WTC11 (cell line): Measurements from ENCODE around the gene ECT2. TPM values are rescaled to one million over a fixed set of nuclear protein-coding genes. Genes with fewer than 3 reads are reported as not detected.

Experiments
- ATAC-seq: fragments of 200-7000 bp; cut with Tn5 transposase; 2 replicates; pipeline ENCODE4 v1.10.0; 2021; ENCODE audit warnings: mild to moderate bottlenecking, moderate library complexity
- CTCF ChIA-PET: fragments of 300-600 bp; sonication (Branson Sonifier 250); formaldehyde crosslinking; loops from one replicate; lab custom pipeline; 2021; ENCODE audit warnings: antibody characterized with exemption; lab: Charles Lee
- POLR2A ChIA-PET: fragments of 350-600 bp; sonication (Branson Sonifier 250); formaldehyde crosslinking; loops from one replicate; lab custom pipeline; 2021; ENCODE audit warnings: antibody characterized with exemption; lab: Charles Lee
- DNase-seq: peaks from one replicate; pipeline ENCODE4 v3.0.0; 2021; ENCODE audit warnings: low spot score
- H3K27ac Mint-ChIP-seq: 2 replicates; pipeline ENCODE4 v1.8.0; 2021; ENCODE audit warnings: mixed read lengths
- H3K27me3 Mint-ChIP-seq: 2 replicates; pipeline ENCODE4 v1.8.0; 2021; ENCODE audit warnings: low read depth, mild to moderate bottlenecking, moderate library complexity, mixed read lengths
- H3K36me3 Mint-ChIP-seq: 2 replicates; pipeline ENCODE4 v1.8.0; 2021; ENCODE audit warnings: mixed read lengths
- H3K4me1 Mint-ChIP-seq: 2 replicates; pipeline ENCODE4 v1.8.0; 2022; ENCODE audit warnings: mixed read lengths
- H3K4me3 Mint-ChIP-seq: 2 replicates; pipeline ENCODE4 v1.8.0; 2021; ENCODE audit warnings: mild to moderate bottlenecking, moderate library complexity, mixed read lengths
- H3K9me3 Mint-ChIP-seq: 2 replicates; pipeline ENCODE4 v1.8.0; 2021; ENCODE audit warnings: mixed read lengths
- ATF3 ChIP-seq: sonication (generic); formaldehyde crosslinking; conservative IDR thresholded peaks from 2 replicates; pipeline ENCODE4 v1.8.1; 2022; ENCODE audit warnings: mild to moderate bottlenecking, missing genetic modification reagents
- CBFB ChIP-seq: sonication (generic); formaldehyde crosslinking; IDR thresholded peaks from 2 replicates; pipeline ENCODE4 v1.8.1; 2022; ENCODE audit warnings: mild to moderate bottlenecking, low read depth, missing genetic modification reagents
- ETV6 ChIP-seq: sonication (generic); formaldehyde crosslinking; IDR thresholded peaks from 2 replicates; pipeline ENCODE4 v1.8.1; 2022; ENCODE audit warnings: mild to moderate bottlenecking, missing genetic modification reagents
- FOXJ3 ChIP-seq: sonication (generic); formaldehyde crosslinking; IDR thresholded peaks from 2 replicates; pipeline ENCODE4 v1.9.0; 2021; ENCODE audit warnings: missing genetic modification reagents, mild to moderate bottlenecking, borderline replicate concordance
- IRF1 ChIP-seq: sonication (generic); formaldehyde crosslinking; IDR thresholded peaks from 2 replicates; pipeline ENCODE4 v1.8.0; 2023; ENCODE audit warnings: missing genetic modification reagents
- KAT7 ChIP-seq: sonication (generic); formaldehyde crosslinking; IDR thresholded peaks from 2 replicates; pipeline ENCODE4 v1.8.1; 2023; ENCODE audit warnings: missing genetic modification reagents, mild to moderate bottlenecking, borderline replicate concordance
- MAX ChIP-seq: sonication (generic); formaldehyde crosslinking; IDR thresholded peaks from 2 replicates; pipeline ENCODE4 v1.8.0; 2022; ENCODE audit warnings: mild to moderate bottlenecking, missing genetic modification reagents
- NFE2L1 ChIP-seq: sonication (generic); formaldehyde crosslinking; IDR thresholded peaks from 2 replicates; pipeline ENCODE4 v1.8.1; 2023; ENCODE audit warnings: missing genetic modification reagents
- PRDM15 ChIP-seq: sonication (generic); formaldehyde crosslinking; IDR thresholded peaks from 2 replicates; pipeline ENCODE4 v1.8.0; 2022; ENCODE audit warnings: missing genetic modification reagents
- PRRX2 ChIP-seq: fragments of 250-450 bp; sonication (Bioruptor Pico); IDR thresholded peaks from 2 replicates; pipeline ENCODE4 v1.8.0; 2021; ENCODE audit warnings: mild to moderate bottlenecking
- SMAD3 ChIP-seq: sonication (generic); formaldehyde crosslinking; IDR thresholded peaks from 2 replicates; pipeline ENCODE4 v1.8.0; 2022; ENCODE audit warnings: missing genetic modification reagents, mild to moderate bottlenecking, borderline replicate concordance
- SMAD4 ChIP-seq: sonication (generic); formaldehyde crosslinking; IDR thresholded peaks from 2 replicates; pipeline ENCODE4 v1.8.0; 2022; ENCODE audit warnings: mild to moderate bottlenecking, missing genetic modification reagents
- SOX15 ChIP-seq: fragments of 250-450 bp; sonication (Bioruptor Pico); IDR thresholded peaks from 2 replicates; pipeline ENCODE4 v1.9.0; 2021; ENCODE audit warnings: mild to moderate bottlenecking
- SP1 ChIP-seq: sonication (generic); formaldehyde crosslinking; conservative IDR thresholded peaks from 2 replicates; pipeline ENCODE4 v1.8.1; 2022; ENCODE audit warnings: missing genetic modification reagents
- TEAD1 ChIP-seq: sonication (generic); formaldehyde crosslinking; IDR thresholded peaks from 2 replicates; pipeline ENCODE4 v1.8.0; 2022; ENCODE audit warnings: mild to moderate bottlenecking, missing genetic modification reagents
- ZMAT4 ChIP-seq: fragments of 250-450 bp; sonication (Bioruptor Pico); IDR thresholded peaks from 2 replicates; pipeline ENCODE4 v1.9.0; 2021; ENCODE audit warnings: mild to moderate bottlenecking
- ZNF232 ChIP-seq: sonication (generic); formaldehyde crosslinking; IDR thresholded peaks from 2 replicates; pipeline ENCODE4 v1.8.0; 2022; ENCODE audit warnings: mild to moderate bottlenecking, missing genetic modification reagents
- ZNF263 ChIP-seq: sonication (generic); formaldehyde crosslinking; IDR thresholded peaks from 2 replicates; pipeline ENCODE4 v1.8.1; 2022; ENCODE audit warnings: low read depth, mild to moderate bottlenecking, moderate library complexity, missing genetic modification reagents
- ZNF317 ChIP-seq: sonication (generic); formaldehyde crosslinking; IDR thresholded peaks from 2 replicates; pipeline ENCODE4 v1.8.1; 2023; ENCODE audit warnings: low read depth, mild to moderate bottlenecking, moderate library complexity, missing genetic modification reagents, borderline replicate concordance
- total RNA-seq: library from RNA; stranded (reverse); gene quantifications from 3 replicates; pipeline ENCODE4 v1.2.3, GENCODE V29; 2021
- TF ChIP-seq, protein P1 (sequence below): sonication (generic); formaldehyde crosslinking; IDR thresholded peaks from 2 replicates; pipeline ENCODE4 v1.8.0; 2022; ENCODE audit warnings: mild to moderate bottlenecking, missing genetic modification reagents
- TF ChIP-seq, protein P2 (sequence below): fragments of 250-450 bp; sonication (Bioruptor Pico); IDR thresholded peaks from 2 replicates; pipeline ENCODE4 v1.9.0; 2021; ENCODE audit warnings: moderate library complexity, mild to moderate bottlenecking, inconsistent platforms, borderline replicate concordance
- TF ChIP-seq, protein P3 (sequence below): sonication (generic); formaldehyde crosslinking; IDR thresholded peaks from 2 replicates; pipeline ENCODE4 v1.8.1; 2023; ENCODE audit warnings: mild to moderate bottlenecking, missing genetic modification reagents, moderate library complexity
- TF ChIP-seq, protein P4 (sequence below): sonication (generic); formaldehyde crosslinking; IDR thresholded peaks from 2 replicates; pipeline ENCODE4 v1.8.1; 2022; ENCODE audit warnings: mild to moderate bottlenecking, moderate library complexity, missing genetic modification reagents

Gene ECT2
- total RNA-seq, 1 experiment from 2014 or later, result 97.7 TPM

DNA sequence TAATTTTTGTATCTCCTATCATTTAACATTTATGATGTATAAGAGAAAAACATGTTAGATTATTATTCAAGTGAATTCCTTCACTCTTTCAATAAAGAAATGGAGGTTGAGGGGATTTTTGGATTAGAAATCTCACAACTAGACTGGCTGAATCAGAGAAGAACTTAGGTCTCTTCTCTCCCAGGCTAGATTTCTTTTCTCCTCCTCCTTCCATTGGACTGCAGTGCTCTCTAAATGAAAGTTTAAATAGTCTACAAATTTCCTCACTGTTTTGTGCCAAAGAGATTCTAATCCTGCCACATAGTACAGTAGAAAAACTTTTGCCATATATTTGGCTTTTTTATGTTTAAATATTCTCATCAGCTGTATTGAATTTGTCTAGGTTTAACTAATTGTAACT lies 65.8 kb downstream of the ECT2 start:
- POLR2A ChIA-PET, result no interaction called here
- CTCF ChIA-PET, result no interaction called here
- Mint-ChIP-seq H3K36me3 (peaks cover 21% of the 10 kb centered on the region), H3K4me3 (no peak overlapping the region), H3K9me3 (no peaks in the 10 kb centered on the region), H3K27me3 (no peaks in the 10 kb centered on the region), H3K4me1 (no peaks in the 10 kb centered on the region), H3K27ac (no peak overlapping the region)
- no peak for TF ChIP-seq FOXJ3 (CRISPR knock-in tag)
- TF ChIP-seq SMAD3, result no peak
- no peak for TF ChIP-seq IRF1 (CRISPR knock-in tag)
- no peak for TF ChIP-seq KAT7 (CRISPR knock-in tag)
- no peak for TF ChIP-seq NFE2L1 (CRISPR knock-in tag)
- TF ChIP-seq SP1, result no peak
- TF ChIP-seq, protein P1, sequence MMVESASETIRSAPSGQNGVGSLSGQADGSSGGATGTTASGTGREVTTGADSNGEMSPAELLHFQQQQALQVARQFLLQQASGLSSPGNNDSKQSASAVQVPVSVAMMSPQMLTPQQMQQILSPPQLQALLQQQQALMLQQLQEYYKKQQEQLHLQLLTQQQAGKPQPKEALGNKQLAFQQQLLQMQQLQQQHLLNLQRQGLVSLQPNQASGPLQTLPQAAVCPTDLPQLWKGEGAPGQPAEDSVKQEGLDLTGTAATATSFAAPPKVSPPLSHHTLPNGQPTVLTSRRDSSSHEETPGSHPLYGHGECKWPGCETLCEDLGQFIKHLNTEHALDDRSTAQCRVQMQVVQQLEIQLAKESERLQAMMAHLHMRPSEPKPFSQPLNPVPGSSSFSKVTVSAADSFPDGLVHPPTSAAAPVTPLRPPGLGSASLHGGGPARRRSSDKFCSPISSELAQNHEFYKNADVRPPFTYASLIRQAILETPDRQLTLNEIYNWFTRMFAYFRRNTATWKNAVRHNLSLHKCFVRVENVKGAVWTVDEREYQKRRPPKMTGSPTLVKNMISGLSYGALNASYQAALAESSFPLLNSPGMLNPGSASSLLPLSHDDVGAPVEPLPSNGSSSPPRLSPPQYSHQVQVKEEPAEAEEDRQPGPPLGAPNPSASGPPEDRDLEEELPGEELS, result no peak
- DNase-seq (no peak), ATAC-seq (no peak)

DNA sequence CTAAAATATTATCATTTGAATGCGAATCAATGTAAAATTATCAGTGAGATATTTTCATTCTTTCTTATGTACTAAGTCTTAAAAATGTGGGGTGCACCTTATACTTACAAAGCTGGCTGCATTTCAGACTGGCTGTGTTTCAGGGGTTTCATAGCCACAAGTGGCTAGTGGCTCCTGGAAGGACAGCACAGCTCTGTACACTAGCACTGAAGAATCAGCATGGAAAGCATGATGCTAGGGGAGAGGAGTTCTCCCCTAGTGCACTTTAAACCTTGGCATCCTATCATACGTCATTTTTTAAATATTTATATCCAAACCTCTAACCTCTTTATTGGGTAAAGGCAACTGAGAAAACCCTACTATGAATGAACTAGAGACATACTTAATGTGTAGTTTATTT lies 66.4 kb downstream of the ECT2 start:
- Mint-ChIP-seq H3K9me3 (no peaks in the 10 kb centered on the region), H3K36me3 (peaks cover 24% of the 10 kb centered on the region), H3K4me3 (no peak overlapping the region), H3K27ac (no peak overlapping the region), H3K27me3 (no peaks in the 10 kb centered on the region), H3K4me1 (no peaks in the 10 kb centered on the region)
- ChIA-PET CTCF (no interaction called here), POLR2A (no interaction called here)
- DNase-seq (no peak), ATAC-seq (no peak)
- no peak for TF ChIP-seq SMAD4 (CRISPR knock-in tag)
- no peak for TF ChIP-seq ZNF232 (CRISPR knock-in tag)
- TF ChIP-seq, protein P2, sequence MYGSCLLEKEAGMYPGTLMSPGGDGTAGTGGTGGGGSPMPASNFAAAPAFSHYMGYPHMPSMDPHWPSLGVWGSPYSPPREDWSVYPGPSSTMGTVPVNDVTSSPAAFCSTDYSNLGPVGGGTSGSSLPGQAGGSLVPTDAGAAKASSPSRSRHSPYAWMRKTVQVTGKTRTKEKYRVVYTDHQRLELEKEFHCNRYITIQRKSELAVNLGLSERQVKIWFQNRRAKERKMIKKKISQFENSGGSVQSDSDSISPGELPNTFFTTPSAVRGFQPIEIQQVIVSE (CRISPR knock-in tag), result no peak
- no peak for TF ChIP-seq MAX (CRISPR knock-in tag)
- TF ChIP-seq SOX15 (CRISPR knock-in tag), result no peak
- TF ChIP-seq ATF3 (CRISPR knock-in tag), result no peak
- TF ChIP-seq ZNF263 (CRISPR knock-in tag), result no peak
- TF ChIP-seq TEAD1 (CRISPR knock-in tag), result no peak
- TF ChIP-seq, protein P1, result no peak
- TF ChIP-seq, protein P3, sequence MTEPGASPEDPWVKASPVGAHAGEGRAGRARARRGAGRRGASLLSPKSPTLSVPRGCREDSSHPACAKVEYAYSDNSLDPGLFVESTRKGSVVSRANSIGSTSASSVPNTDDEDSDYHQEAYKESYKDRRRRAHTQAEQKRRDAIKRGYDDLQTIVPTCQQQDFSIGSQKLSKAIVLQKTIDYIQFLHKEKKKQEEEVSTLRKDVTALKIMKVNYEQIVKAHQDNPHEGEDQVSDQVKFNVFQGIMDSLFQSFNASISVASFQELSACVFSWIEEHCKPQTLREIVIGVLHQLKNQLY (CRISPR knock-in tag), result no peak
- TF ChIP-seq, protein P4, sequence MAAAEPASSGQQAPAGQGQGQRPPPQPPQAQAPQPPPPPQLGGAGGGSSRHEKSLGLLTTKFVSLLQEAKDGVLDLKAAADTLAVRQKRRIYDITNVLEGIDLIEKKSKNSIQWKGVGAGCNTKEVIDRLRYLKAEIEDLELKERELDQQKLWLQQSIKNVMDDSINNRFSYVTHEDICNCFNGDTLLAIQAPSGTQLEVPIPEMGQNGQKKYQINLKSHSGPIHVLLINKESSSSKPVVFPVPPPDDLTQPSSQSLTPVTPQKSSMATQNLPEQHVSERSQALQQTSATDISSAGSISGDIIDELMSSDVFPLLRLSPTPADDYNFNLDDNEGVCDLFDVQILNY (CRISPR knock-in tag), result no peak
- no peak for TF ChIP-seq ZMAT4 (CRISPR knock-in tag)
- TF ChIP-seq CBFB (CRISPR knock-in tag), result no peak
- no peak for TF ChIP-seq PRRX2 (CRISPR knock-in tag)
- TF ChIP-seq ZNF317 (CRISPR knock-in tag), result no peak
- TF ChIP-seq PRDM15 (CRISPR knock-in tag), result no peak
- TF ChIP-seq ETV6 (CRISPR knock-in tag), result no peak
